D341Med (cell line): ENCODE data around the gene SPDYC.
"Not testable (repeated sequence)": the region's sequence is repeated elsewhere in the genome, so short reads cannot be mapped to it uniquely, and the experiment has no call there.

Source experiments
- DNase-seq: peaks from one replicate; pipeline ENCODE4 v3.0.0; 2012; ENCODE audit warnings: low spot score

Gene SPDYC

DNA sequence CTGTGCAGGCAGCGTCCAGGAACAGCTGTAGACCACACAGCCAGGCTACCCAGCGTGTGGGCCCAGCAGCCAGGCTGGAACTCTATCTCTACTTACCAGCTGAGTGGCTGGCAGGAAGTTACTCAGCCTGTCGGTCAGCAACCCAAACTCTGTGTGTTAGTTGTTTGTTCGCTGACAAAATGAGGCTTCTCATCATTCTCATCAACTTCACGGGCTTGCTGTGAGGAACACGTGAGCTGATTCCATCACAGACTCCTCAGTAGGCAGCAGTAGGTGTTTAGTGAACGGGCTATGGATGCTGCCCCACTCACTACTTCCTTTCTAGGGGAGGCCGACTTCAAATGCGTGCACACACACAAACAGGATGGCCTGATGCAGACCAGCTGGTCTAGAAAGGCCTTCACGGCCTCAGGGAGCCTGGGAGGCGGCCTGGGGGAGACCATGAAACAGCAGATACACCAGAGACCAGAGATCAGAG is 830 bp upstream of the SPDYC start:
- no peak for DNase-seq

DNA sequence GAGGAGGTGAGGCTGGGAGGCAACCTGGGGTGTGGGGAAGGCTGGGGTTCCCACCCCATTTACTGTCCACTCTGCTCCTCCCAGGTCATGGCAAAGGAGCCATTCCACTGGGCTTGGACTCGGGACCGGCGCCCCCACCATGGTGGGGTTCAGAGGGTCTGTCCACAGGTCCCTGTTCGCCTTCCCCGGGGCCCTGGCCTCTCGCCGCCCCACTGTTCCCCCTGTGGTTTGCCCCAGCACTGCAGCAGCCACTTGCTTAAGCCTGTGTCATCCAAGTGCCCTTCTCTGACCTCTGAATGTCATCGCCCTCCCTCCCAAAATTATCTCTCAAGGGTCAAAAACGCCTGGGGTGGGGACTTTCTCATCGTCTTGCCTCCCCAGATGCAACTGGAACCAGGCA is 2.6 kb downstream of the SPDYC start:
- no peak for DNase-seq

DNA sequence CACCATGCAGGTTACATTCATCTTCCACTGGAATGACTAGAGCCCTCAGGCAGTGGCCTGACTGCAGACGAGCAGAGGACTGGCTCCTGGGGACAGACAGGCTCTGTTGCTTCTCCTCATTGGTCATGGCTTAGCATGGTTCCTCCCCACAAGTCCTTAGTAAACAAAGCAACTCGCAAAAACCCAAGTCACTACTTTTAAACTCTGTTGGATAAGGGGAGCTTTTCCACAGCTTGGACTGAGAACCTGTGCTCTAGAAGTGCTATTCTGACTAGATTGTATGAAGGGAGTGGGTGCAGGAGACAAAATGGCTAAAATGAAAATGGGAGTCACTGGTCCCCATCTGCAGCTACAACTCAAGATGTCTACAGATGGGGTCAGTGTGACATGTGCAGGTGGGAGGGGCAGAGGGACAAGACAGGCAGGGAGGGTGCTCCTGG is 4.6 kb downstream of the SPDYC start:
- DNase-seq = not testable (repeated sequence)

DNA sequence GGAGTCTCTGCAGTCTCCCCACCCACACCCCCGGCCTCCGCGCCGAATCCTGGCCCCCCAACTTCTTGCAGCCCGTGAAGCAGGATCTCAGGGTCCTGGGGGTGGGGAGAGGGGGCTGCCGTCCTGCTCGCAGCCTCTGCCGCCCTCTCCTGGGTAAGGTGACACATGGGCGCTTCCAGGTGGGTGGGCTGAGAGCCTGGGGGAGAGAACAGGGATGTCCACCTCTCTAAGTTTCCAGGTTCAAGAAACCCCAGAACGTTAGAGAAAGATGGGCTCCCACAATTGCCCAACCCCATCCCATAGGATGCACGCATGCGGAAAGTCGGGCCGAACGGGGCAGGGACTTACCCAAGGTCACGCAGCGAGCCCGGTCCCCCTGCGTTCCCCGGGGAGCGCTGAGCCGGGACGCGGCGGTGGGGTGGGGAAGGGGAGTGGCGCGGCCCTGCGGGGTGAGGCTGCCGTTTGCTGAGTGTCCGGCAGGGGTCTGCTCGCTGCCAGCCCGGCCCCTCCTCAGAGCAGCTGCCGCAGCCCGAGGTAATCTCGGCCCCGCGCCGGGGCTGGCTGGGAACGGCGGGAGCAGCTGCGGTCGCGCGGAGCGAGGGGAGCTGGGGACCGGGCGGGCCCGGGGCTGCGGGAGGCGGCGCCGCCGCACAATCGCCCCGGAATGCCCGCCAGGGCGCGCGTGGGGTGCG is 11.0 kb downstream of the SPDYC start:
- peak; percentile 93 for DNase-seq

DNA sequence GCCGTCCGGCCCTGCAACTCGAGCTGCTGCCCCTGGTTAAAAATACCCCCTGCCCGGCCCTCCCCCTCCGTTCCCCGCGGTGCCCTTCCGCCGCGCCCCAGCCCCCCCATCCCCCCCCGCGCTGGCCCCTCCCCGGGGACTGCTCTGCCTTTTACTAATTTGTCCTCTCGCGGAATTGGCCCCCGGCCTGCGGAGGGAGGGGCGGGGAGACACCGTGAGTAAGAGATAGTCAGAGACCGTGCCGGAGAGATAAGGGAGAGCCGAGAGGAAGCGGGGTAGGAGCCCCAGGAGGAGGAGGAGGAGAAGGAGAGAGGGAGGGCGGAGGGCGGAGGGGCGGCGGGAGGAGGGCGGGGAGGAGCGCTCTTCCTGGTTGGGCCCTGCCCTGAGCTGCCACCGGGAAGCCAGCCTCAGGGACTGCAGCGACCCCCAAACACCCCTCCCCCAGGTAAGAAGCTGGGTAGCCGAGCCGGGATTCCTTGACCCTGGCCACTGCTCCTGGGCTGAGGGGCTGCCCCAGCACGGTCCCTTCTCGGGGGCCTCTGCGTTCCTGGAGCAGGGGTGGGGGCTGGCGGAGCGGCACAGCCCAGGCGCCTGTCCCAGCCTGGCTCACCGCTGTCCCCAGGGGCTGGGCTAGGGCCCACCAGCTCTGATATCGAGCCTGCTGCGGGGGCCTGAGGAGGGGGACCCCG is 11.7 kb downstream of the SPDYC start, which contains the start of gene CAPN1:
Gene CAPN1, plus strand, starts transcription at position 360 of the 689 bp plus-strand sequence. CDS start 774 bp downstream, outside the sequence.
- peak; percentile 81 for DNase-seq

DNA sequence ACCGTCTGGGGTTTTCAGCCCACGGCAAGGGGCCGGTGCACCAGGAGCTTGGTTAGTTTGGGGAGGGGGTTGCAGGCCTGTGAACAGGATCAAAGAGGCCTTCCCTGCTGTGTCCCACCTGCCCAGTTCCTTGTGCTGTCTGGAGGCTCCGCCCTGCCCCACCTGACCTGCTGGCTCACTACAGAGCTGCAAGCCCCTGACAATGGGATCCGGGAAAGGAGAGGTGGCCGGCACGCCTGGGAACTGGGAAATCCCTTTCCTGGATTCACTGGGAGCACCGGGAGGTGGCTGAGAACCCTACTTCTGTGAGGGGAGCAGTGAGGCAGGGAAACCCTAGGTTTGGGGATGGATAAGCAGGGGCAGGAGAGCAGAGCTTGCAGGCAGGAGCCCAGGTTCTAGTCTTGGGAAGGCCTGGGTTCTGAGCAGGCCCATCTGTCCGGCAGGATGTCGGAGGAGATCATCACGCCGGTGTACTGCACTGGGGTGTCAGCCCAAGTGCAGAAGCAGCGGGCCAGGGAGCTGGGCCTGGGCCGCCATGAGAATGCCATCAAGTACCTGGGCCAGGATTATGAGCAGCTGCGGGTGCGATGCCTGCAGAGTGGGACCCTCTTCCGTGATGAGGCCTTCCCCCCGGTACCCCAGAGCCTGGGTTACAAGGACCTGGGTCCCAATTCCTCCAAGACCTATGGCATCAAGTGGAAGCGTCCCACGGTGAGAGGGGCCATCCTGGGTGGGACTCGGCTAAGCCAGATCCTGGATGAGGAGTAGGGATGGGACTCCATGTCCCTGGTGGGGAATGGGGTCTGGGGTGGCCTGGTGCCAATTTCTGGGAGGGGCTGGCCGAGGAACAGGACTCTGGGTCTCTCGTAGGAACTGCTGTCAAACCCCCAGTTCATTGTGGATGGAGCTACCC is 12.5 kb downstream of the SPDYC start:
- DNase-seq = no peak

DNA sequence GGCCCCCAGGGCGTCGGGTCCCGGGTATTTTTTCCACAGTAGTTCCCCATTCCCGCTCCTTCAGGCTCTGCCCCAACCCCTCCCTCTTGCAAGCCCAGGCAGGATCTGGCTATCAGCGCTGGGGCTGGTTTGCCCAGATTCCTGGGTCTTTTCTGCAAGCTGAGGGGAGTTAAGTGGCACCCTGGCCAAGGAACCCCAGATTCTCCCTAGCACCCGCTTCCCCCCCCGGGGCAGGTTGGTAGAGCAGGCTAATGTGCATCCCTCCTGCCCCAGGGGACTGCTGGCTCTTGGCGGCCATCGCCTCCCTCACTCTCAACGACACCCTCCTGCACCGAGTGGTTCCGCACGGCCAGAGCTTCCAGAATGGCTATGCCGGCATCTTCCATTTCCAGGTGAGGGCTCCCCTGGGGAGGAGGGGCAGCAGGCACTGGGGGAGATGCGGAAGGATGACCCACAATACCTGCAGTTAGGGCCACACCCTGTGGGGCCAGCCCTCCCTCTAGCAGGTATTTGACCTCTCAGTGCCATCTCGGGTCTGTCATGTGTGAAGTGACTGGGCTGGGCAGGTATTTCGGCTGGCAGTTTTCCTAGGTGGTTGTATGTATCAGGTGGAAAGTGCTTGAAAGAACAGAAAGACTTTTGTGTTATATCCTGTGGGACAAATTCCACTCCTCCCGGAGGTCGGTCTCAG is 13.3 kb downstream of the SPDYC start:
- DNase-seq = no peak

DNA sequence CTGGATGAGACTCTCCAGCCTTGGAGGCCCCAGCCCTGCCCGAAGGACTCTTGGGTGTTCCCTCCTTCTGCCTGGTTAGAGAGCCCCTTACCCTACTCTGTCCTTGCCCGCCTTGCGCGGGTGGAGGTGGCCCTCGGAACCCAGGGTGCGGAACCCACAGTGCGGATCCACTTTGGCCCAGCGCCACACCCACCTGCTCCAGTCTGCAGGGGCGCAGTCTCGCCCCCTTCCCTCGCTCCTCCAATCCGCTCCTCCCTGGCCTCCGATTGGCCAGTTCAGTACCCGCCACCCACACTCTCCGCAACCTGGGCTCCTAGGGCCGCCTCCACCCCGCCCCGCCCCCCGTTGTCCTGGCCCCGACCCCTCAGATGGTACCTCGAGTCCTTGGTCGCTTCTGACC is 14.1 kb downstream of the SPDYC start:
- DNase-seq = peak; percentile 14

DNA sequence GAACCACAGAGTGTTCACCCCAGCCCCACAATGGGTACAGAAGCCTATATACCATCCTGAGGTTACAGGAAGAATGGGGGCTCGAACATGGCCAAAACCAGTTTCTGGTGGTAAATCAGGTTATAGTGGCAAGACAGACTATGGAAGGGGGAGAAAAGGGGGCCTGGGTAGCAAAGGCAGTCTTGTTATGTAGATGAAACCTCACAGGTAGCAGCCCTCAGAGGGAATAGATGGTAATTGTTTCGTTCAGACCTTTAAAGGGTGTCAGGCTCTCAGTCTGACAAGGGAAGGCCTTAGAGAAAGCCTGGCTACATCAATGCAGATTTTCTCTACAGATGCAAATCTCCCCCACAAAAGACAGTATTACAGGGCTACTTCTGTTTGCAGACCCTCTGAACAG is 15.1 kb downstream of the SPDYC start:
- no peak for DNase-seq

DNA sequence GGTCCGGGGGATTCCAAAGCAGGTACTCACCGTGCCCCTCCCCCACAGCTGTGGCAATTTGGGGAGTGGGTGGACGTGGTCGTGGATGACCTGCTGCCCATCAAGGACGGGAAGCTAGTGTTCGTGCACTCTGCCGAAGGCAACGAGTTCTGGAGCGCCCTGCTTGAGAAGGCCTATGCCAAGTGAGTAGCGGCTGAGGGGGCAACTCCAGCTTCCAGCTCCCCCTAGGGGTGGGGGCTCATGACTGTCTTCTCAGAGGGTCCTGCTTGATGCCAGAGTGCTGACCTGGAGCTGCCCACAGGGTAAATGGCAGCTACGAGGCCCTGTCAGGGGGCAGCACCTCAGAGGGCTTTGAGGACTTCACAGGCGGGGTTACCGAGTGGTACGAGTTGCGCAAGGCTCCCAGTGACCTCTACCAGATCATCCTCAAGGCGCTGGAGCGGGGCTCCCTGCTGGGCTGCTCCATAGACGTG is 15.9 kb downstream of the SPDYC start:
- peak; percentile 14 for DNase-seq

DNA sequence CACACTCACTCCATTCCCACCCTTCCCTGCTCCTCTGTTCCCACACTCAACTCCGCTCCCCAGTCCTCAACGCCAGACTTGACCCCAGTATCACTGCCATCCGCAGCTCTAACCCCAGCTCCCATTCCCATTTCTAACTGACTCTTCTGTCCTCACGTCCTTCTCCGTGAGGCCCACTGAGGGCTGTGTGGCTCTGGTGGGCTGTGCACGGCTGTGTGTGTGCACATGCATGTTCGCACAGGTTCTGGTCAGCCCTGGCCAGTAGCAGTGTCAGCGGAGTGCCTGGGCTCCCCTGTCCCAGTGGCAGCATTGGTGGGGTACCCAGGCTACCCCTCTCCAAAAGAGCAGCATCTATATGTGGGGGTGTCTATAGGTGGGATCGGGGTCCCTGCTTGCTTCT is 16.7 kb downstream of the SPDYC start:
- DNase-seq = no peak

DNA sequence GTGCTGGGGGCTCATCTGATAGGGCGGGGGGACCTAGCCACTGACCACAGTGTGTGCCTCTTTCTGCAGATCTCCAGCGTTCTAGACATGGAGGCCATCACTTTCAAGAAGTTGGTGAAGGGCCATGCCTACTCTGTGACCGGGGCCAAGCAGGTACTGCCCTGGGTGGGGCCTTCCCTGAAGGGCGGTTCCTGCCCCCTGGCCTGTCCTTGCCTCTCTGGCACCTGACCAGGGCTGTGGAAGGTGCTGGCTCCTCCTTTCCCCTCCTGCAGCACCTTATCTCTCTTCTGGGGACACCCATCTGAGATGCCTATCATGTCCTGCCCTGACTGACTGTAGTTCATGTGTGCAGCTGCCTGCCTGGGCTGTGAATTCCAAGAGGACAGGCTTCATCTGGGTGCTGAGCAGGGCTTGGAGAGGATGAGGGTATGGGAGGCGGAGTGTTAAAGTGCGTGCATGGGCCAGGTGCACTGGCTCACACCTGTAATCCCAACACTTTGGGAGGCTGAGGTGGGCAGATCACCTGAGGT is 17.2 kb downstream of the SPDYC start:
- no peak for DNase-seq

DNA sequence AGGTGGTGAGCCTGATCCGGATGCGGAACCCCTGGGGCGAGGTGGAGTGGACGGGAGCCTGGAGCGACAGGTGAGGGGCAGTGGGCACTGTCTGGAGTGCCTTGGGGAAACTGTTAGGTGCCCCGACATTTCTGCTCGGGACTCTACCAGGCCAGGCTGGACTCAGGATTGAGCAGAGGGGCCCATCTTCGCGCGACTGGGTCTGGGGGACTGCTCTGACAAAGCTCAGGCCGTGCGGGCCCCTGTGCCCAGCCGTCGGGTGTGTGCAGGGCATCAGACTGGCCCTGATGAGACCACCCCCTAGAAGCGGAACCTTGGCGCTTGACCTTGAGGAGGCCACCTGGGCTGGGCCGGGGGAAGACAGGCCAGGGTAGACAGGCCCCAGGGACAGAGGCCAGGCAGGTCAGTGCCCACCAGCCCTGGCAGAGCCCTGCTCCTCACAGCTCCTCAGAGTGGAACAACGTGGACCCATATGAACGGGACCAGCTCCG is 18.0 kb downstream of the SPDYC start:
- DNase-seq = no peak

DNA sequence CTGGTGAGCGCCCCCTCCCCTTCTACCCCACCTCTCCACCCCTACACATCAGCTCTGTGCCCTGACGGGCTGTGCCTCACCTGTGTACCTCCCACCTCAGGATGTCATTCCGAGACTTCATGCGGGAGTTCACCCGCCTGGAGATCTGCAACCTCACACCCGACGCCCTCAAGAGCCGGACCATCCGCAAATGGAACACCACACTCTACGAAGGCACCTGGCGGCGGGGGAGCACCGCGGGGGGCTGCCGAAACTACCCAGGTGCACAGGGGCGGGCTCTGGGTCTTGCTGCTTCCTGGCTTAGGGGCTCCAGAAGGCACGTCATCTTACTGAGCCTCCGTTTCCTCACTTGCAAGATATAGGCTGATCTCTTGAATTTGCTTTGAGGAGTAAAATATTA is 18.5 kb downstream of the SPDYC start:
- no peak for DNase-seq

DNA sequence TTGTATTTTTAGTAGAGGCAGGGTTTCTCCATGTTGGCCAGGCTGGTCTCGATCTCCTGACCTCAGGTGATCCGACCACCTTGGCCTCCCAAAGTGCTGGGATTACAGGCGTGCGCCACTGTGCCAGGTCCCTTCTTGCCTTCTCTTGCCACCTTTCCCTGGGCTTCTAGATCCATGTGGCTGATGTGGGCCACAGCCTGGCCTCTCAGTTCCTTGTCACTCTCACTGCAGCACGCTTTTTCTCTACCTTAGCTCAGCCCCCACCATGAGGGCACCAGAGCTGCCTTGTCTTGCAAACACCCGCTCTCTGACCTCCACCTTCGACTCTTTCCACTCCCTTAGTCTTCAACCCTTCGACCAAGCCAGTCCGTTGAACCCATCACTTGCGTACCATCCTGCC is 19.2 kb downstream of the SPDYC start:
- no peak for DNase-seq

DNA sequence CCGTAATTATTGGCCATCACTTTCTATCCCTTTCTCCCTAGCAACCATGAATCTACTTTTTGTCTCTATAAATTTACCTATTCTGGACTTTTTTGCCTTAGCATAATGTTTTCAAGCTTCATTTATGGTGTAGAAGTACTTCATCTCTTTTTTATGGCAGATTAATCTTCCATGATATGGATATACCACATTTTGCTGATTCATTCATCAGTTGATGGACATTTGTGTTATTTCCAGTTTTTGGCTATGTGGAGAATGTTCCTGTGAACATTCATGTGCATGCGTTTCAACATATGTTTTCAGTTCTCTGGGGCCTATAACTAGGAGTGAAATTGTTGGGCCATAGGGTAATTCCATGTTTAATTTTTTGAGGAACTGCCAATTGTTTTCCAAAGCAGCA is 24.5 kb downstream of the SPDYC start:
- no peak for DNase-seq

DNA sequence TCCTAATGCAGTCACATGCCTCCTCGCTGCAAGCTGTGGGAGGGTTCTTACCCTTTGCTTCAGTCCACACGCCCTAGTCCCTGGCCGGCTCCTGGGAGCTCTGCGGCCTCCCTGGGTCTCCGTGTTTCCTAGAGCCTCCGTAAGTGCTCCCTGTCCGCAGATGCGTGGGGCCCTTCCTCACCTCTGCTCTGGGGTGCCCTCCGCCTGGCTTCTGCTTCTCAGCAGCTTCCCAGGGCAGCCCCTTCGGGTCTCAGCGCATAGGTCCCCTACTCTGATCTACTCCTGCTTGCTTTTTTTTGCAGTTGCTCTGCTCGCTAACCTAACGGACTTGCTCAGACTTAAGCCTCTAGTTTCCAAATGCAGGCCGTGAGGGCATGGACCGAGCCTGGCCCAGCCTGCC is 34.1 kb downstream of the SPDYC start:
- DNase-seq = peak; percentile 19

DNA sequence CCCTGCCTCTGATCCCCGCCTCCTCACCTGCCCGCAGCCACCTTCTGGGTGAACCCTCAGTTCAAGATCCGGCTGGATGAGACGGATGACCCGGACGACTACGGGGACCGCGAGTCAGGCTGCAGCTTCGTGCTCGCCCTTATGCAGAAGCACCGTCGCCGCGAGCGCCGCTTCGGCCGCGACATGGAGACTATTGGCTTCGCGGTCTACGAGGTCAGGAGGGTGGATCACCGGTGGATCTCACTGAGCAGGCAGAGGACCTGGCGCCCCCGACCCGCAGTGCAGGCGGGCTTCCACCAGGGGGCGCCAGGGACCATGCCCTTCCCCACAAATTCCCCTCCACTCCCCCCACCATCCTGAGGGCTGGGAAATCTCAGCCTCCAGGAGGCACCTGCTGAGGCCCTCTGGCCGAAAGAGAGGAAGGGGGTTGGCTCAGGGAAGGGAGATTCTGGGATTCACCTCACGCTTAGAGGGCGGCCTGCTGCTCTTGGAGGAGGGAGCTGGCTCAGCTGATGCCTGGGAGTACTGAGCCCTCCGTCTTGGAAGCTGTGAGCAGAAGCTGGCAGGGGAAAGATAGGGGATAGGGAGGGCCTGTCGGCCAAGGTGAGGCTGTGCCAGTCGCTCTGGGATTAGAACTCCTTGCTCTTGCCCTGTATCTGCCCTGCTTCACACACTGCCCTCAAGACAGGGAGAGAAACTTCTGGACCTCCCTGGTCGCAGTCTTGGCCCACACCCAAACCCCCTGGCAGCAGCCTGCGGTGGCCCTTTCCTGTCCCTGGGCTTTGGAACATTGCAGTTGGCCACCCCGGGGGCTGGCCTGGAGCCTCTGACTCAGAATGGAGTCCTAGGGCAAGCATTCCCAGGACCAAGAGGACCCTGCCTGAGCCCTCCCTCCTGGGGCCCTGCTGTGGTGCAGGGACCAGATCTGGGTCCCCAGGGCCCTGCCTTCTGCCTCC is 34.9 kb downstream of the SPDYC start:
- DNase-seq = peak; percentile 90

DNA sequence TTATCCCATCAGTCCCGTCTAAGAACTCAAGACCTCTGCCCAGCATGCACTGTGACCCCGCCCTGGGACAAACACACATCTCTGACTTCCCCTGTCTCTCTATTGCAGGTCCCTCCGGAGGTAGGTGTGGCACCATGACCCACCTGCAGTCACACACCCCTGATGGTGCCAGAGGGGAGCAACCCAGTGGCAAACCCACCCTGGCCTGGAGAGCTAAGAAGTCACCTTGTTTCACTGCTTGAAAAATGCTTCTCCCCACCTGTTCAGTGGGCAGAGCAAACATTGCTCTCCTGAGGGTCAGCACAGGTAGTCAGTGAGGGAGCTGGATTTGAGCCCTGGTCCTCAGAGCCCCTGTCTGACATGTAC is 35.6 kb downstream of the SPDYC start:
- peak; percentile 23 for DNase-seq

DNA sequence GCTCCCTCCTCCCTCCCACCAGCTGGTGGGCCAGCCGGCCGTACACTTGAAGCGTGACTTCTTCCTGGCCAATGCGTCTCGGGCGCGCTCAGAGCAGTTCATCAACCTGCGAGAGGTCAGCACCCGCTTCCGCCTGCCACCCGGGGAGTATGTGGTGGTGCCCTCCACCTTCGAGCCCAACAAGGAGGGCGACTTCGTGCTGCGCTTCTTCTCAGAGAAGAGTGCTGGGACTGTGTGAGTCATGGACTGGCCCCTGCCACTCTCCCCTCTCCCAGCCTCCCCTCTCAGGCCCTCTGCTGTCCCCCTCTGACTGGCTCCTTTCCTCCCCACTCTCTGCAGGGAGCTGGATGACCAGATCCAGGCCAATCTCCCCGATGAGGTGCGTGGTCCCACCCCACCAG is 36.4 kb downstream of the SPDYC start:
- DNase-seq = peak; percentile 20
